HG02759 (cell line): ENCODE results near the gene PRPF8.
"Not testable (repeated sequence)": the region's sequence is repeated elsewhere in the genome, so short reads cannot be mapped to it uniquely, and the experiment has no call there.

Experiments used
- ATAC-seq: cut with Tn5 transposase; IDR thresholded peaks from one replicate; pipeline ENCODE4 v1.9.1; 2021; ENCODE audit warnings: mild to moderate bottlenecking, moderate library complexity; ENCODE audit not compliant: unreplicated experiment

The PRPF8 gene

GRCh38 chr17:1695365-1695764 lies 10.7 kb upstream of the PRPF8 start:
- ATAC-seq = no peak

- no peak for ATAC-seq
Measured at GRCh38 chr17:1693339-1693738, 8.7 kb upstream of the PRPF8 start.

GRCh38 chr17:1690544-1691221 lies 6.0 kb upstream of the PRPF8 start:
- ATAC-seq = no peak

- ATAC-seq = not testable (repeated sequence)
Measured at GRCh38 chr17:1688405-1688804, 3.7 kb upstream of the PRPF8 start.

GRCh38 chr17:1686086-1686485 lies 1.4 kb upstream of the PRPF8 start:
- no peak for ATAC-seq

- ATAC-seq = no peak
Measured at GRCh38 chr17:1683459-1683858, 1.2 kb downstream of the PRPF8 start.

GRCh38 chr17:1676401-1676800 lies 8.3 kb downstream of the PRPF8 start:
- no peak for ATAC-seq

GRCh38 chr17:1673041-1673785 lies 11.5 kb downstream of the PRPF8 start:
- no peak for ATAC-seq

- not testable (repeated sequence) for ATAC-seq
Measured at GRCh38 chr17:1663934-1664333, 20.7 kb downstream of the PRPF8 start.

- no peak for ATAC-seq
Measured at GRCh38 chr17:1661045-1661444, 23.6 kb downstream of the PRPF8 start.

GRCh38 chr17:1658100-1658499 lies 26.6 kb downstream of the PRPF8 start:
- no peak for ATAC-seq

- ATAC-seq = no peak
Measured at GRCh38 chr17:1653735-1654134, 30.9 kb downstream of the PRPF8 start.

- ATAC-seq = not testable (repeated sequence)
Measured at GRCh38 chr17:1652794-1653193, 31.9 kb downstream of the PRPF8 start.

- ATAC-seq = no peak
Measured at GRCh38 chr17:1651559-1651844, 33.2 kb downstream of the PRPF8 start.

- no peak for ATAC-seq
Measured at GRCh38 chr17:1650731-1651558, 33.7 kb downstream of the PRPF8 start.

- peak; percentile 3 for ATAC-seq
Measured at GRCh38 chr17:1649844-1650501, 34.7 kb downstream of the PRPF8 start, which contains the start of gene RILP. TSS of gene RILP (minus strand) at chr17:1649866. CDS start at chr17:1649804, 62 bp downstream.

- ATAC-seq = peak; percentile 63
Measured at GRCh38 chr17:1648963-1649843, 35.5 kb downstream of the PRPF8 start.

GRCh38 chr17:1648173-1648962 lies 36.3 kb downstream of the PRPF8 start:
- ATAC-seq = peak; percentile 0

GRCh38 chr17:1647802-1648171 lies 36.9 kb downstream of the PRPF8 start:
- no peak for ATAC-seq
